ENCODE data around the gene SEL1L3.

SEL1L3 gene

GRCh38 chr4:25879991-25880651 is 17.3 kb upstream of the SEL1L3 start:
- in situ Hi-C loops (cut with HindIII; ENCODE audit: low sequenced_read_pairs), result no loop called here
- DNase-seq (ENCODE audit: low read depth), result no peak
- TF ChIP-seq CTCF (IDR thresholded peaks at IDR 0.05; ENCODE audit: low read depth, low read length, missing control alignments), result no peak

GRCh38 chr4:25879587-25879986 is 16.8 kb upstream of the SEL1L3 start:
- in situ Hi-C loops (cut with HindIII; ENCODE audit: low sequenced_read_pairs), result no loop called here
- DNase-seq (ENCODE audit: low read depth), result no peak
- TF ChIP-seq CTCF (IDR thresholded peaks at IDR 0.05; ENCODE audit: low read depth, low read length, missing control alignments), result no peak

More at GRCh38 chr4:25879991-25880651, 17.3 kb upstream of the SEL1L3 start:
- no peak overlapping the region for H3K4me3 ChIP-seq (ENCODE audit: low read depth, low read length)

GRCh38 chr4:25879091-25879584 is 16.4 kb upstream of the SEL1L3 start:
- H3K4me3 ChIP-seq (ENCODE audit: low read depth, low read length), result no peak overlapping the region
- in situ Hi-C loops (cut with HindIII; ENCODE audit: low sequenced_read_pairs), result no loop called here
- no peak for TF ChIP-seq CTCF (IDR thresholded peaks at IDR 0.05; ENCODE audit: low read depth, low read length, missing control alignments)
- no peak for DNase-seq (ENCODE audit: low read depth)

More at GRCh38 chr4:25879587-25879986, 16.8 kb upstream of the SEL1L3 start:
- H3K4me3 ChIP-seq (ENCODE audit: low read depth, low read length), result no peak overlapping the region

GRCh38 chr4:25878676-25879075 is 15.9 kb upstream of the SEL1L3 start:
- TF ChIP-seq CTCF (IDR thresholded peaks at IDR 0.05; ENCODE audit: low read depth, low read length, missing control alignments), result no peak
- no peak for DNase-seq (ENCODE audit: low read depth)
- in situ Hi-C loops (cut with HindIII; ENCODE audit: low sequenced_read_pairs), result no loop called here
- H3K4me3 ChIP-seq (ENCODE audit: low read depth, low read length), result no peak overlapping the region

- TF ChIP-seq CTCF (IDR thresholded peaks at IDR 0.05; ENCODE audit: low read depth, low read length, missing control alignments), result no peak
- DNase-seq (ENCODE audit: low read depth), result no peak
- in situ Hi-C loops (cut with HindIII; ENCODE audit: low sequenced_read_pairs), result no loop called here
- H3K4me3 ChIP-seq (ENCODE audit: low read depth, low read length), result no peak overlapping the region
These were observed 12.5 kb upstream of the SEL1L3 start for GRCh38 chr4:25875281-25875745.

GRCh38 chr4:25874655-25875054 is 11.9 kb upstream of the SEL1L3 start:
- in situ Hi-C loops (cut with HindIII; ENCODE audit: low sequenced_read_pairs), result no loop called here
- H3K4me3 ChIP-seq (ENCODE audit: low read depth, low read length), result no peak overlapping the region
- no peak for TF ChIP-seq CTCF (IDR thresholded peaks at IDR 0.05; ENCODE audit: low read depth, low read length, missing control alignments)
- DNase-seq (ENCODE audit: low read depth), result no peak

Measured in astrocyte of the cerebellum (primary cell).